Endothelial cell (in vitro differentiated cells): ENCODE data around the gene DERA. TPM values are rescaled to one million over a fixed set of nuclear protein-coding genes. Genes with fewer than 3 reads are reported as not detected.

Source experiments
- DNase-seq: peaks from one replicate; pipeline ENCODE4 v3.0.0; 2021; ENCODE audit warnings: low spot score
- H3K27ac Mint-ChIP-seq: one replicate; pipeline ENCODE4 v1.8.0; 2021; ENCODE audit warnings: mixed read lengths, inconsistent platforms; ENCODE audit not compliant: unreplicated experiment
- H3K27me3 Mint-ChIP-seq: one replicate; pipeline ENCODE4 v1.8.0; 2021; ENCODE audit warnings: mild to moderate bottlenecking, moderate library complexity, mixed read lengths, inconsistent platforms; ENCODE audit not compliant: unreplicated experiment
- H3K36me3 Mint-ChIP-seq: one replicate; pipeline ENCODE4 v1.8.0; 2021; ENCODE audit warnings: mild to moderate bottlenecking, low read depth, mixed read lengths, inconsistent platforms; ENCODE audit not compliant: unreplicated experiment
- H3K4me1 Mint-ChIP-seq: one replicate; pipeline ENCODE4 v1.8.0; 2021; ENCODE audit warnings: mild to moderate bottlenecking, mixed read lengths, inconsistent platforms; ENCODE audit not compliant: unreplicated experiment
- H3K4me3 Mint-ChIP-seq: one replicate; pipeline ENCODE4 v1.8.0; 2021; ENCODE audit warnings: mild to moderate bottlenecking, mixed read lengths, inconsistent platforms; ENCODE audit not compliant: unreplicated experiment
- H3K9me3 Mint-ChIP-seq: one replicate; pipeline ENCODE4 v1.8.0; 2021; ENCODE audit warnings: mixed read lengths, inconsistent platforms; ENCODE audit not compliant: unreplicated experiment
- CTCF ChIP-seq: fragments of 200-600 bp; sonication (generic); IDR thresholded peaks from one replicate; pipeline ENCODE4 v1.5.0; 2021; ENCODE audit warnings: antibody characterized with exemption; ENCODE audit not compliant: unreplicated experiment
- total RNA-seq: library from RNA; stranded (reverse); fragmentation: NEBNext Ultra II Directional; extraction: Animal tissue kit (Norgen Biotek cat#: 25700); gene quantifications from one replicate; pipeline ENCODE4 v1.2.1, GENCODE V29; 2021; ENCODE audit not compliant: unreplicated experiment

Gene DERA
- total RNA-seq, 1 donor from 2014 or later, result 50.3 TPM

- H3K27ac Mint-ChIP-seq, result no peak overlapping the region
- no peak for DNase-seq
- H3K9me3 Mint-ChIP-seq, result no peaks in the 10 kb centered on the region
- H3K4me1 Mint-ChIP-seq, result peaks cover 17% of the 10 kb centered on the region
- TF ChIP-seq CTCF, result no peak
- H3K36me3 Mint-ChIP-seq, result peaks cover 5% of the 10 kb centered on the region
- H3K4me3 Mint-ChIP-seq, result no peak overlapping the region
- peaks cover 2% of the 10 kb centered on the region for H3K27me3 Mint-ChIP-seq
Observed at GRCh38 chr12:15995801-15996200, 84.7 kb downstream of the DERA start.

DNA sequence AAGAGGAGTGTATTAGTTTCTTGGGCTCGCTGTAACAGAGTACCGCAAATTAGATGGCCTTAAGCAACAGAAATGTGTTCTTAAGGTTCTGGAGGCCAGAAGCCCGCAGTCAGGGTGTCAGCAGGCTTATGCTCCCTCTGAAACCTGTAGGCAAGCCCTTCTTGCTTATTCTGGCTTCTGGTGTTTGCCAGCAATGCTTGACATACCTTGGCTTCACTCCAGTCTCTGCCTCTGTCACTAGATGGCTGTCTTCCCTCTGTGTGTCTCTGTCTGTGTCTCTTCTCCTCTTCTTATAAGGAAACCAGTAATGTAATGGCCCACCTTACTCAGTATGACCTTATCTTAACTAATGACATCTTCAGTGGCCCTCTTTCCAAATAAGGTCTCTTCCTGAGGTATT lies 85.1 kb downstream of the DERA start:
- Mint-ChIP-seq H3K27ac (no peak overlapping the region), H3K27me3 (peaks cover 2% of the 10 kb centered on the region), H3K4me1 (peaks cover 17% of the 10 kb centered on the region), H3K4me3 (no peak overlapping the region), H3K9me3 (no peaks in the 10 kb centered on the region), H3K36me3 (peaks cover 5% of the 10 kb centered on the region)
- TF ChIP-seq CTCF, result no peak
- DNase-seq, result no peak

- peaks cover 5% of the 10 kb centered on the region for H3K36me3 Mint-ChIP-seq
- DNase-seq, result no peak
- no peak overlapping the region for H3K4me3 Mint-ChIP-seq
- H3K9me3 Mint-ChIP-seq, result no peaks in the 10 kb centered on the region
- H3K4me1 Mint-ChIP-seq, result peaks cover 17% of the 10 kb centered on the region
- H3K27me3 Mint-ChIP-seq, result peaks cover 2% of the 10 kb centered on the region
- no peak for TF ChIP-seq CTCF
- no peak overlapping the region for H3K27ac Mint-ChIP-seq
Observed at GRCh38 chr12:15996948-15997347, 85.8 kb downstream of the DERA start.

DNA sequence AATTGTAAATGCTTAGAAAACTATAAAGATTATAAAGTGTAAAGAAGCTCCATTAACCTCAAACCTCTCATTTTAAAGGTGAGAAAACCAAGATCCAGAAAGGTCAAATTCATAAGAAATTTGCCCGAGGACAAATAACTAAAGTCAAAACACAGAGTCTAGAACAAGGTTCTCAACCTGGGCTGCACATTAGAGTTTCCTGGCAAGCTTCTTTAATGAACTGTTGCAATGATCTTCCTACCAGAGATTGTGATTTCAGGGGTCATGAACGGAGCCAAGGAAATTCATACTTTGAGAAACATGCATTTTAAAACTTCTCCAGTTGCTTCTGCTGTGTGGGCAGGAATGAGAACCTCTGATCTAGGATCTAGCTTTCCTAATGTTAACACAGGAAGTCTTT lies 86.8 kb downstream of the DERA start:
- no peaks in the 10 kb centered on the region for H3K9me3 Mint-ChIP-seq
- H3K4me3 Mint-ChIP-seq, result peak overlapping the region; percentile 14
- TF ChIP-seq CTCF, result no peak
- peaks cover under 1% of the 10 kb centered on the region for H3K27me3 Mint-ChIP-seq
- no peak overlapping the region for H3K27ac Mint-ChIP-seq
- H3K4me1 Mint-ChIP-seq, result peaks cover 9% of the 10 kb centered on the region
- peaks cover 5% of the 10 kb centered on the region for H3K36me3 Mint-ChIP-seq
- no peak for DNase-seq

- Mint-ChIP-seq H3K4me1 (peaks cover 8% of the 10 kb centered on the region), H3K36me3 (peaks cover 4% of the 10 kb centered on the region), H3K9me3 (no peaks in the 10 kb centered on the region), H3K4me3 (no peak overlapping the region), H3K27ac (no peak overlapping the region), H3K27me3 (peaks cover 9% of the 10 kb centered on the region)
- TF ChIP-seq CTCF, result no peak
- no peak for DNase-seq
Observed at GRCh38 chr12:16002880-16003279, 91.7 kb downstream of the DERA start.
